NCI-H524 (cell line): Measurements from ENCODE around the gene ADAM29.
"Not testable (repeated sequence)": the region's sequence is repeated elsewhere in the genome, so short reads cannot be mapped to it uniquely, and the experiment has no call there.

Experiments used
- DNase-seq, 2 experiments: peaks; one replicate each; lab custom pipeline; 2025; lab: John Stamatoyannopoulos, UW

The ADAM29 gene

GRCh38 chr4:174948826-174949225, 30.7 kb downstream of the ADAM29 start:
- no peak for DNase-seq

GRCh38 chr4:174972911-174973310, 54.8 kb downstream of the ADAM29 start:
- no peak for DNase-seq

GRCh38 chr4:174973336-174973735, 55.2 kb downstream of the ADAM29 start:
- DNase-seq: no peak

- peak; percentile 46 to 75 for DNase-seq
Measured at GRCh38 chr4:174983128-174983750, 65.1 kb downstream of the ADAM29 start.

- DNase-seq: not testable (repeated sequence)
Measured at GRCh38 chr4:174983870-174984269, 65.7 kb downstream of the ADAM29 start.

GRCh38 chr4:174989791-174990190, 71.6 kb downstream of the ADAM29 start:
- peak in 1 of 2 experiments; percentile 1 for DNase-seq

GRCh38 chr4:174993916-174994315, 75.8 kb downstream of the ADAM29 start:
- DNase-seq: no peak

GRCh38 chr4:174996079-174996478, 77.9 kb downstream of the ADAM29 start:
- DNase-seq: no peak

GRCh38 chr4:174999407-174999806, 81.2 kb downstream of the ADAM29 start:
- no peak for DNase-seq

- DNase-seq: no peak
Measured at GRCh38 chr4:175017751-175018150, 99.6 kb downstream of the ADAM29 start.

- not testable (repeated sequence) for DNase-seq
Measured at GRCh38 chr4:175019447-175019846, 101.3 kb downstream of the ADAM29 start.
